ENCODE data around the gene FRMD4A.

Gene FRMD4A

DNA sequence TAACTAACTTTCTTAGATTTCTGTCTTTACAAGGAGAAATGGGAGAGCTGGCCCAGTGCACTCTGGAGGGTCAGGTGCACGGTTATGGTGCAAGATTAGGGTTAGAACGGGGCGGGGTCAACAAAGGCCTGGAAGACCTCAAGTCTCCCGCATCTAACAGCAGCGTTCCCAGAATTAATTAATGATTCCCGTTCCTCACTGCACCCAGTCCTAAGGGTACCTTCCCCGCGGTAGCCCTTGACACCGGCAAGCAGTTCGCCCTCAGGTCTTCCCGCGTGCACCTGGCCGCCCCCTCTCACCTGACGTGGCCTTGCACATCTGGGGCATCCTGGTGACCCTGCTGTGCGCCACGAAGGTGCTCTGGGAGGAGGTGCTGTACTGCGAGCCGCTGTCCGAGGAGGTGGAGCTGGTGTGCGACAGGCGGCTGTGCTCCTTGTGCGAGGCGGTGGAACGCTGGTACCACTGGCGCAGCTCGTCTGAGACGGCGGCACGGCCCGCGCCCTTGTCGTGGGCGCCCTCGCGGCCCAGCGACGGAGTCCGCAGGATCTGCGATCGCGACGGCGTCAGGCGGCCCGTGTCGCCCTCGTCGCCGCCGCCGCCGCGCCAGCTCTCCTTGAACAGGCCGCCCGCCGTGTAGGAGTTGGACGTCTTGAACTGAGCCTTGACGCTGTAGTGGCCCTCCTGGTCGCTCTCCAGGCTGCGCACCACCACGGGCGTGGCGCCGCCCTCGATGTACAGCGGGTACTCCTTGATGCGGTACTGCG is 674.2 kb downstream of the FRMD4A start:
- ChIA-PET POLR2A (no interaction called here), CTCF (interaction anchor here (0.6 kb wide), 1 partner anchor 119 kb away, joined by 5 read pairs; no protein-coding TSS in a partner anchor)
- TF ChIP-seq FOXK2 (IDR thresholded peaks at IDR 0.05): no peak
- no peak for TF ChIP-seq ZNF384 (IDR thresholded peaks at IDR 0.05)
- no peak for TF ChIP-seq SP1 (IDR thresholded peaks at IDR 0.05)
- TF ChIP-seq TARDBP (IDR thresholded peaks at IDR 0.05): no peak
- no peak for TF ChIP-seq HDGF (IDR thresholded peaks at IDR 0.05; ENCODE audit: borderline replicate concordance)
- TF ChIP-seq L3MBTL2 (conservative IDR thresholded peaks at IDR 0.05): no peak
- TF ChIP-seq, protein P1, sequence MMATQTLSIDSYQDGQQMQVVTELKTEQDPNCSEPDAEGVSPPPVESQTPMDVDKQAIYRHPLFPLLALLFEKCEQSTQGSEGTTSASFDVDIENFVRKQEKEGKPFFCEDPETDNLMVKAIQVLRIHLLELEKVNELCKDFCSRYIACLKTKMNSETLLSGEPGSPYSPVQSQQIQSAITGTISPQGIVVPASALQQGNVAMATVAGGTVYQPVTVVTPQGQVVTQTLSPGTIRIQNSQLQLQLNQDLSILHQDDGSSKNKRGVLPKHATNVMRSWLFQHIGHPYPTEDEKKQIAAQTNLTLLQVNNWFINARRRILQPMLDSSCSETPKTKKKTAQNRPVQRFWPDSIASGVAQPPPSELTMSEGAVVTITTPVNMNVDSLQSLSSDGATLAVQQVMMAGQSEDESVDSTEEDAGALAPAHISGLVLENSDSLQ (IDR thresholded peaks at IDR 0.05): no peak
- no peak for TF ChIP-seq FOXA1 (IDR thresholded peaks at IDR 0.05)
- no peak for TF ChIP-seq SUZ12 (IDR thresholded peaks at IDR 0.05)
- no peak for TF ChIP-seq NFRKB (IDR thresholded peaks at IDR 0.05)
- TF ChIP-seq LEF1 (IDR thresholded peaks at IDR 0.05; ENCODE audit: borderline replicate concordance): no peak
- TF ChIP-seq CTBP1 (IDR thresholded peaks at IDR 0.05; ENCODE audit: borderline replicate concordance): no peak
- DNase-seq (ENCODE audit: extremely low spot score): no peak

DNA sequence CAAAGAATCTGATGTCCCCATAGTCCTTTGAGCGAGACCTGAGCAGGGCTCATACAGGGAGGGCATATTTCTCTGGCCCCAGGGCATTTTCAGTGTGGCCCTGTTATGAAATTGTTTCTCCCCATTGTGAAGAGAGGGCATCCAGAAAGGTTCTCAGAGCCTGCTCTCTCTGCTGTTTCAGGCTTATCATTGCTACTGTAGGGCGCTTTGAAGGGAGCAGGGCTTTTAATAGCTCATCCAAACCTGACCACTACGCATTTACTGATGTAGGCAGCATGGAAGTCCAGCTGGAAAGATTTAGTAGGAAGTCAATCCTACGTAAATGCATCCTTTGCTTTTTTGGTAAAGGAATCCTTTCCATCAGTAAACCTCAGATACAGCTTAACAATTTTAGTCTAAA is 675.9 kb downstream of the FRMD4A start:
- ChIA-PET CTCF (no interaction called here), POLR2A (no interaction called here)
- no peak for DNase-seq (ENCODE audit: extremely low spot score)
- TF ChIP-seq BHLHE40 (IDR thresholded peaks at IDR 0.05; ENCODE audit: borderline replicate concordance) (no peak), L3MBTL2 (conservative IDR thresholded peaks at IDR 0.05) (no peak), SUZ12 (IDR thresholded peaks at IDR 0.05) (no peak), SP1 (IDR thresholded peaks at IDR 0.05) (no peak), ELF4 (IDR thresholded peaks at IDR 0.05) (no peak), FOXA1 (IDR thresholded peaks at IDR 0.05) (no peak), ZNF384 (IDR thresholded peaks at IDR 0.05) (no peak), ARNT (IDR thresholded peaks at IDR 0.05) (no peak), FOXM1 (IDR thresholded peaks at IDR 0.05; ENCODE audit: borderline replicate concordance) (no peak)

DNA sequence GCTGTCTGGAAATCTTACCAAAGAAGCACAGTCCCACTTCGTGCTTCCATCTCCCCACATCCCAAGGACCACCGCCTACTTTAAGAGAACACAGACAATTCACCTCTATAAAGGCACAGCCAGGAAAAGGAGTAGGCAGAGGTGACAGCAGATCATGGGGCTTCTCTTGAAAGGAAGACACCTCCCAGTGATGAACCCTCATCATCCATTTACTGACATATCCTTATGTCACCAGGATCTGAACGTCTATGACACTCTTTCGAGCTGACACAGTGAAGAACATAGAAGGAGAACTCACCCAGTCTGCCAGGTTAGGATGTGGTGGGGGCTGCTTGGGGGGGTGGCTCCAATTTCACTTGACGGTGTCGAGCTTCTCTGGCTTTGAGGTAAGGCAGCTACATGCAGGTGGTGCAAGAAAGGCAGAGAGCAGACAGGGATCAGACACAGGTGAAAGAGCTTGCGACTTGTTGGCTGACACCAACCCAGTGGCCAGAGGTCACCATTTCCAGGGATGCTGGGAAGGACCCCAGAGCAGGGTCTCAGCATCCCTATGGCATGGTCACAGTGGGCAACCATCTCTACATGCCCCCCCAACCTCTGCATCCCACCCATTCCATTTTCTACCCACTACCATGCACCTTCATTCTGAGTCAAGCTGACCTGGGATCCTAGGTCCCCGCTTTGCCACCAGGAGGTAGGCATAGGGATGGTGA is 676.5 kb downstream of the FRMD4A start:
- TF ChIP-seq SUZ12 (IDR thresholded peaks at IDR 0.05): no peak
- TF ChIP-seq HDGF (IDR thresholded peaks at IDR 0.05; ENCODE audit: borderline replicate concordance): no peak
- no peak for TF ChIP-seq FOXM1 (IDR thresholded peaks at IDR 0.05; ENCODE audit: borderline replicate concordance)
- TF ChIP-seq, protein P1 (IDR thresholded peaks at IDR 0.05): no peak
- no peak for TF ChIP-seq L3MBTL2 (conservative IDR thresholded peaks at IDR 0.05)
- no peak for TF ChIP-seq BHLHE40 (IDR thresholded peaks at IDR 0.05; ENCODE audit: borderline replicate concordance)
- TF ChIP-seq SP1 (IDR thresholded peaks at IDR 0.05): no peak
- no peak for TF ChIP-seq TARDBP (IDR thresholded peaks at IDR 0.05)
- TF ChIP-seq ELF4 (IDR thresholded peaks at IDR 0.05): no peak
- no peak for TF ChIP-seq FOXK2 (IDR thresholded peaks at IDR 0.05)
- no peak for TF ChIP-seq FOXA1 (IDR thresholded peaks at IDR 0.05)
- no peak for TF ChIP-seq ZNF384 (IDR thresholded peaks at IDR 0.05)
- no peak for TF ChIP-seq LEF1 (IDR thresholded peaks at IDR 0.05; ENCODE audit: borderline replicate concordance)
- no peak for TF ChIP-seq ARNT (IDR thresholded peaks at IDR 0.05)
- no peak for DNase-seq (ENCODE audit: extremely low spot score)
- ChIA-PET POLR2A (no interaction called here), CTCF (no interaction called here)

DNA sequence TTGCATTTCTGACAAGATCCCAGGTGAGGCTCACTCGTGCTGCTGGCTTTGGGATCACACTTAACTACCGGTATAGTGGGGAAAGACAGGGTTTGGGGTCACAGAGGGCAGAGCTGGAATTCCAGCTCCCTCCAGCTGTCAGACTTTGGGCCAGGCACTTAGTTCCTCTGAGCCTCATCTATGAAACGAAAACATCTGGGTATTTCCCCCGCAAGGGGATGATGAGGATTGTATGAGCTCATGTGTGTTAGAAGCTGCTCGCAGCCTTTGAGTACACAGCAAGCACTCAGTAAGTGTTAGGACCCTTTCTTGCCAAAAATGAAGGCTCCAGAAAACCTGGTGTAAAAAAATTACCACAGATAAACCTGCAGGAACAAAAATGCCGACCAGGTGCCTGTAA is 677.9 kb downstream of the FRMD4A start:
- no peak for DNase-seq (ENCODE audit: extremely low spot score)
- CTCF ChIA-PET: no interaction called here
- TF ChIP-seq CTBP1 (IDR thresholded peaks at IDR 0.05; ENCODE audit: borderline replicate concordance): no peak
- TF ChIP-seq SUZ12 (IDR thresholded peaks at IDR 0.05): no peak
- no peak for TF ChIP-seq TARDBP (IDR thresholded peaks at IDR 0.05)
- TF ChIP-seq FOXM1 (IDR thresholded peaks at IDR 0.05; ENCODE audit: borderline replicate concordance): no peak
- no peak for TF ChIP-seq L3MBTL2 (conservative IDR thresholded peaks at IDR 0.05)
- no peak for TF ChIP-seq ARNT (IDR thresholded peaks at IDR 0.05)
- no peak for TF ChIP-seq HDGF (IDR thresholded peaks at IDR 0.05; ENCODE audit: borderline replicate concordance)
- no peak for TF ChIP-seq SP1 (IDR thresholded peaks at IDR 0.05)
- TF ChIP-seq FOXK2 (IDR thresholded peaks at IDR 0.05): no peak
- TF ChIP-seq BHLHE40 (IDR thresholded peaks at IDR 0.05; ENCODE audit: borderline replicate concordance): no peak
- TF ChIP-seq ZNF384 (IDR thresholded peaks at IDR 0.05): no peak
- TF ChIP-seq NFRKB (IDR thresholded peaks at IDR 0.05): no peak
- TF ChIP-seq LEF1 (IDR thresholded peaks at IDR 0.05; ENCODE audit: borderline replicate concordance): no peak
- no peak for TF ChIP-seq FOXA1 (IDR thresholded peaks at IDR 0.05)
- TF ChIP-seq ELF4 (IDR thresholded peaks at IDR 0.05): no peak
- TF ChIP-seq, protein P1 (IDR thresholded peaks at IDR 0.05): no peak
- POLR2A ChIA-PET: no interaction called here

DNA sequence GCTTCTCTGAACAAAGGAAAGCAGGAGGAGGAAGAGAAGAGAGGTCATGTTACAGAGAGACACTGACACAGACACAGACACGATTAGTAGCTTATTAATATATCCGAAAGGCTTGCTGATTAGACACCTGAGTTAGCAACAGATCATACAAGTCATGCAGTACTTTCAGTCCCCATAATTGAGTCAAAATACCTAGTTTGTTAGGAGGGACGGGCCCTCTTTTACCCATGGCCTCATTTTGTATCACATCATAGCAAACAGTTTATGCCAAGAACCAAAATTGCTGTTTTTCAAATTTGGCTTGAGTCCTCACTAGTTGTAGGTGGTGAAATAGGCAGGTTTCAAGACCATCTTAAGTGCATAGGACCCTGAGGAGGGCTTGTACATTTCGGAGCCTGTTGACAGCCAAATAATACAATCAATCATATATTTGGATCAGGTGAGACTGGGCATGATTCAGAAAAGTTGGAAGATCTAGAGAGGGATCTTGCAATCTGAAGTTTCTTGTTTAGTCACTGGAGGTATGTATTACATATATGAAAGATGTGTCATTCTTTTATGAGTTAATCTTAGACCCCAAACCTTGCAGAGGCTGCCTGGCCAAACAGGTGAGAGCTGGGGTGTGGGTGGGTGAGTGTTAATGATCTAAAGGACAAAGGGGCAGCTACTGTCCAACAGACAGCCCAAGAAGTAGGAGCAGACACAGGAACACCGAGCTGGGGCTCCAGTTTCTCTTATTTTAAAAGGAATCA is 678.6 kb downstream of the FRMD4A start:
- TF ChIP-seq CTBP1 (IDR thresholded peaks at IDR 0.05; ENCODE audit: borderline replicate concordance) (no peak), ELF4 (IDR thresholded peaks at IDR 0.05) (no peak), TARDBP (IDR thresholded peaks at IDR 0.05) (no peak), HDGF (IDR thresholded peaks at IDR 0.05; ENCODE audit: borderline replicate concordance) (no peak), L3MBTL2 (conservative IDR thresholded peaks at IDR 0.05) (no peak), FOXK2 (IDR thresholded peaks at IDR 0.05) (no peak), SP1 (IDR thresholded peaks at IDR 0.05) (no peak), SUZ12 (IDR thresholded peaks at IDR 0.05) (no peak), LEF1 (IDR thresholded peaks at IDR 0.05; ENCODE audit: borderline replicate concordance) (no peak), ARNT (IDR thresholded peaks at IDR 0.05) (no peak), NFRKB (IDR thresholded peaks at IDR 0.05) (no peak), FOXA1 (IDR thresholded peaks at IDR 0.05) (no peak), ZNF384 (IDR thresholded peaks at IDR 0.05) (no peak), FOXM1 (IDR thresholded peaks at IDR 0.05; ENCODE audit: borderline replicate concordance) (no peak), BHLHE40 (IDR thresholded peaks at IDR 0.05; ENCODE audit: borderline replicate concordance) (no peak)
- TF ChIP-seq, protein P1 (IDR thresholded peaks at IDR 0.05): no peak
- DNase-seq (ENCODE audit: extremely low spot score): no peak
- POLR2A ChIA-PET: no interaction called here
- CTCF ChIA-PET: no interaction called here
